ENCODE data around the gene FAM193B. TPM values are rescaled to one million over a fixed set of nuclear protein-coding genes. Genes with fewer than 3 reads are reported as not detected.

Gene FAM193B
- total RNA-seq (2022) = 72.9 and 82.7 TPM in 2 replicates
- Bru-seq, nascent RNA = percentile 83 among the genes with signal in this experiment
- percentile 81 among the genes with signal in this experiment for BruChase-seq, experiment 1, labeled RNA remaining after a 2-hour chase
- percentile 75 among the genes with signal in this experiment for BruChase-seq, experiment 2, labeled RNA remaining after a 6-hour chase
- long read RNA-seq, partial matches to known transcripts = 6 of 44 reads
- long read RNA-seq, other reads (novel, unspliced or antisense) = 30 of 44 reads

DNA sequence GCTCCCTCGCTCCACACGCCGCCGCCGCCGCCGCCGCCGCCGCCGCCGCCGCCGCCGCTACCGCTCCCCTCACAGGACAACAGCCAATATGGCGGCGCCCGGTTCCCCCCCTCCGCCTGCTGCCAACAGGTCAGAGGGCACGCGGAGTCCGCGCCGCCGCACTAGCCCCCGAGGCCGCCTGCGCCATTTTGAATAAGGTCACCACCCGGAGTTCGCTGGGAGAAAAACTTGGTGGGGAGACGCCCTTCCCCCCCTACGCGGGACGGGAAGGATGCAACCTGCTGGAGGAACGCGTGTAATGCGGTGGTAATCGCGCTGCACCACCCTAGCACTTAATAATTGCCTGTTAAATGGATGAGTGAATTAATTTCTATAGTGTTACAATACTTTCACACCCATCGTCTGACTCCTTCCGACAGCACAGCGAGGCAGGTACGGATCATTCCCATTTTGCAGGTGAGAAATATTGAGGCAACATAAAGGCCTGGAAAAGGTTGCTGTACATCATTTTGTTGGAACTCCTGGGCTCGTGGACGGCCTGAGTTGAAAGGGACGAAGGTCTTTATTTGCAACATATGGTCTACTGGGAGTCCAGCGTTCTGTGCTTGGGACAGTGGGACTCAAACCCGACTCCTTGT, at the start of gene FAM193B:
TSS of gene FAM193B (minus strand) at position 90 of the 638 bp plus-strand sequence. CDS start 105 bp downstream, outside the sequence.
- peak; percentile 96 to 98 for DNase-seq
- BruUV-seq (replicated peaks) = TSS peak; percentile 14
- TF ChIP-seq, protein P1, sequence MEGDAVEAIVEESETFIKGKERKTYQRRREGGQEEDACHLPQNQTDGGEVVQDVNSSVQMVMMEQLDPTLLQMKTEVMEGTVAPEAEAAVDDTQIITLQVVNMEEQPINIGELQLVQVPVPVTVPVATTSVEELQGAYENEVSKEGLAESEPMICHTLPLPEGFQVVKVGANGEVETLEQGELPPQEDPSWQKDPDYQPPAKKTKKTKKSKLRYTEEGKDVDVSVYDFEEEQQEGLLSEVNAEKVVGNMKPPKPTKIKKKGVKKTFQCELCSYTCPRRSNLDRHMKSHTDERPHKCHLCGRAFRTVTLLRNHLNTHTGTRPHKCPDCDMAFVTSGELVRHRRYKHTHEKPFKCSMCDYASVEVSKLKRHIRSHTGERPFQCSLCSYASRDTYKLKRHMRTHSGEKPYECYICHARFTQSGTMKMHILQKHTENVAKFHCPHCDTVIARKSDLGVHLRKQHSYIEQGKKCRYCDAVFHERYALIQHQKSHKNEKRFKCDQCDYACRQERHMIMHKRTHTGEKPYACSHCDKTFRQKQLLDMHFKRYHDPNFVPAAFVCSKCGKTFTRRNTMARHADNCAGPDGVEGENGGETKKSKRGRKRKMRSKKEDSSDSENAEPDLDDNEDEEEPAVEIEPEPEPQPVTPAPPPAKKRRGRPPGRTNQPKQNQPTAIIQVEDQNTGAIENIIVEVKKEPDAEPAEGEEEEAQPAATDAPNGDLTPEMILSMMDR (IDR thresholded peaks at IDR 0.05; ENCODE audit: insufficient read depth in 1 of 2, low read depth in 1 of 2, low read length in 1 of 2, severe bottlenecking in 1 of 2, unreplicated experiment in 1 of 2) = peak; percentile 28 to 47
- intact Hi-C loops (cut with micrococcal nuclease; ENCODE audit: unreplicated experiment) = no loop called here
- Histone ChIP-seq H3K9me3 (no peaks in the 10 kb centered on the region), H3K4me3 (ENCODE audit: low read depth, low read length) (peak within 1 kb of the TSS; percentile 93), H3K4me1 (peaks cover 23% of the 10 kb centered on the region), H3K27me3 (replicated peaks; ENCODE audit: control insufficient read depth, insufficient read depth, low read length) (no peaks in the 10 kb centered on the region), H3K36me3 (ENCODE audit: control insufficient read depth, insufficient read depth, low read length) (no peaks in the 10 kb centered on the region; the same call in 1 of the 2 replicates)
- Mint-ChIP-seq H3K4me1 (ENCODE audit: low read depth, unreplicated experiment) (peaks cover 9% of the 10 kb centered on the region), H3K27ac (ENCODE audit: unreplicated experiment) (peak within 1 kb of the TSS; percentile 78), H3K4me3 (ENCODE audit: unreplicated experiment) (peak within 1 kb of the TSS; percentile 81), H3K9me3 (ENCODE audit: unreplicated experiment) (no peaks in the 10 kb centered on the region), H3K36me3 (ENCODE audit: insufficient read depth, unreplicated experiment) (peaks cover 19% of the 10 kb centered on the region), H3K27me3 (ENCODE audit: insufficient read depth, unreplicated experiment) (no peaks in the 10 kb centered on the region)
- POLR2A ChIA-PET = interaction anchor here (0.6 kb wide), 1 partner anchor 8 kb away, joined by 3 read pairs; no protein-coding TSS in a partner anchor
- CTCF ChIA-PET = no interaction called here

DNA sequence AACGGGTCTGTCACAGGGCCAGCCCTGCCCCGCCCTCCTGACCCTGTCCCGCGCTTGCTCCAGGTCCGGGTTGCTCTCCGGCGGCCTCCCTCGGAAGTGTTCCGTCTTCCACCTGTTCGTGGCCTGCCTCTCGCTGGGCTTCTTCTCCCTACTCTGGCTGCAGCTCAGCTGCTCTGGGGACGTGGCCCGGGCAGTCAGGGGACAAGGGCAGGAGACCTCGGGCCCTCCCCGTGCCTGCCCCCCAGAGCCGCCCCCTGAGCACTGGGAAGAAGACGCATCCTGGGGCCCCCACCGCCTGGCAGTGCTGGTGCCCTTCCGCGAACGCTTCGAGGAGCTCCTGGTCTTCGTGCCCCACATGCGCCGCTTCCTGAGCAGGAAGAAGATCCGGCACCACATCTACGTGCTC, 49.8 kb upstream of the FAM193B start:
- DNase-seq = no peak
- Histone ChIP-seq H3K27me3 (replicated peaks; ENCODE audit: control insufficient read depth, insufficient read depth, low read length) (no peaks in the 10 kb centered on the region), H3K4me3 (ENCODE audit: low read depth, low read length) (no peak overlapping the region), H3K9me3 (no peaks in the 10 kb centered on the region), H3K36me3 (ENCODE audit: control insufficient read depth, insufficient read depth, low read length) (no peaks in the 10 kb centered on the region), H3K4me1 (peaks cover 7% of the 10 kb centered on the region; the same call in 1 of the 2 replicates)
- ChIA-PET CTCF (no interaction called here), POLR2A (interaction anchor here (1.5 kb wide), 1 partner anchor 12 kb away, joined by 3 read pairs; the partner anchor contains the start of gene TMED9)
- Mint-ChIP-seq H3K27me3 (ENCODE audit: insufficient read depth, unreplicated experiment) (no peaks in the 10 kb centered on the region), H3K27ac (ENCODE audit: unreplicated experiment) (no peak overlapping the region), H3K4me1 (ENCODE audit: low read depth, unreplicated experiment) (peaks cover 5% of the 10 kb centered on the region), H3K4me3 (ENCODE audit: unreplicated experiment) (no peak overlapping the region), H3K36me3 (ENCODE audit: insufficient read depth, unreplicated experiment) (peaks cover 42% of the 10 kb centered on the region), H3K9me3 (ENCODE audit: unreplicated experiment) (no peaks in the 10 kb centered on the region)
- no TSS peak for BruUV-seq (replicated peaks)
- intact Hi-C loops (cut with micrococcal nuclease; ENCODE audit: unreplicated experiment) = no loop called here
- TF ChIP-seq, protein P1 (IDR thresholded peaks at IDR 0.05; ENCODE audit: insufficient read depth in 1 of 2, low read depth in 1 of 2, low read length in 1 of 2, severe bottlenecking in 1 of 2, unreplicated experiment in 1 of 2) = no peak

DNA sequence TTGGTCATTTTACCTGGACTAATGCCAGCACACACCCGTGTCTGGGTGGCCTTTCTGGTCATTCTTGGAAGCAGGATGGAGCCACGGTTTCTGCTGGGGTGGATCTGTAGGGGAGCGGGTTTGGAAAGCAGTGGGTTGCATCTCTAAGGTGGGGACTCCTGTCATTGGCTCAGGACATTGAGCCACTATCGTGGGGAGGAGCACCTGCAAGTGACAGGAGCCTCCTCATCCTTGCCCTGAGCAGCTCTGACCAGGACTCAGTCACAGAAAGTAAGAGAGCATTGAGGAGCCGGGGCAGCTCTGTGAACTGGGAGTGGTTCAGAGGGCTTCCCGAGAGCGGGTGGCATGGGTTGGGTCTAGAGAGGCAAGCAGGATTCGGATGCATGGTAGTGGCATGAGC, 49.3 kb upstream of the FAM193B start:
- POLR2A ChIA-PET = interaction anchor here (1.5 kb wide), 1 partner anchor 11 kb away, joined by 3 read pairs; the partner anchor contains the start of gene TMED9

More for the DNA sequence above, 49.3 kb upstream of the FAM193B start:
- intact Hi-C loops (cut with micrococcal nuclease; ENCODE audit: unreplicated experiment) = no loop called here
- Mint-ChIP-seq H3K4me1 (ENCODE audit: low read depth, unreplicated experiment) (peaks cover 5% of the 10 kb centered on the region), H3K36me3 (ENCODE audit: insufficient read depth, unreplicated experiment) (peaks cover 38% of the 10 kb centered on the region), H3K9me3 (ENCODE audit: unreplicated experiment) (no peaks in the 10 kb centered on the region), H3K27me3 (ENCODE audit: insufficient read depth, unreplicated experiment) (no peaks in the 10 kb centered on the region), H3K4me3 (ENCODE audit: unreplicated experiment) (no peak overlapping the region), H3K27ac (ENCODE audit: unreplicated experiment) (no peak overlapping the region)
- BruUV-seq (replicated peaks) = no TSS peak
- H3K36me3 ChIP-seq (ENCODE audit: control insufficient read depth, insufficient read depth, low read length) = no peaks in the 10 kb centered on the region
- DNase-seq = no peak
- TF ChIP-seq, protein P1 (IDR thresholded peaks at IDR 0.05; ENCODE audit: insufficient read depth in 1 of 2, low read depth in 1 of 2, low read length in 1 of 2, severe bottlenecking in 1 of 2, unreplicated experiment in 1 of 2) = no peak
- H3K4me1 ChIP-seq = peaks cover 7% of the 10 kb centered on the region; the same call in 1 of the 2 replicates
- CTCF ChIA-PET = no interaction called here
- H3K9me3 ChIP-seq = no peaks in the 10 kb centered on the region
- no peaks in the 10 kb centered on the region for H3K27me3 ChIP-seq (replicated peaks; ENCODE audit: control insufficient read depth, insufficient read depth, low read length)
- H3K4me3 ChIP-seq (ENCODE audit: low read depth, low read length) = no peak overlapping the region

Data from Caco-2 (cell line).